Liver (tissue), 9 donors: ENCODE results near the gene NKAIN2. TPM values are rescaled to one million over a fixed set of nuclear protein-coding genes. Genes with fewer than 3 reads are reported as not detected.

Source experiments
- DNase-seq: peaks from one replicate; pipeline ENCODE4 v3.0.0-alpha.2; 2017; ENCODE audit warnings: low spot score
- H3K27ac ChIP-seq, 2 donors: one replicate each; pipeline ENCODE4 v1.7.0; 2013; ENCODE audit warnings: inconsistent platforms in 2 of 2, low read length in 2 of 2, control low read depth in 1 of 2, low read depth in 1 of 2, mild to moderate bottlenecking in 1 of 2
- H3K27me3 ChIP-seq, 4 donors: one replicate each; pipeline versions ENCODE4 v1.6.1 to v1.7.0; 2013; ENCODE audit warnings: low read length in 3 of 4, inconsistent platforms in 1 of 4, mild to moderate bottlenecking in 1 of 4, moderate library complexity in 1 of 4; ENCODE audit not compliant: control insufficient read depth in 4 of 4, insufficient read depth in 4 of 4
- H3K36me3 ChIP-seq, 4 donors: one replicate each; pipeline versions ENCODE4 v1.6.1 to v1.7.0; 2013; ENCODE audit warnings: low read length in 3 of 4, mild to moderate bottlenecking in 3 of 4, low read depth in 1 of 4, moderate library complexity in 1 of 4; ENCODE audit not compliant: control insufficient read depth in 4 of 4, insufficient read depth in 3 of 4
- H3K4me1 ChIP-seq, 4 donors: one replicate each; pipeline versions ENCODE4 v1.6.1 to v1.7.0; 2013; ENCODE audit warnings: low read length in 3 of 4, mild to moderate bottlenecking in 3 of 4, moderate library complexity in 1 of 4; ENCODE audit not compliant: control insufficient read depth in 4 of 4, insufficient read depth in 4 of 4
- H3K4me3 ChIP-seq, 3 donors: one replicate each; pipeline versions ENCODE4 v1.6.1 to v1.7.0; 2013; ENCODE audit warnings: low read length in 3 of 3, control low read depth in 1 of 3, low read depth in 1 of 3, mild to moderate bottlenecking in 1 of 3
- H3K9ac ChIP-seq, 2 donors: one replicate each; pipeline ENCODE4 v1.7.0; 2013; ENCODE audit warnings: low read length in 2 of 2, mild to moderate bottlenecking in 2 of 2, moderate library complexity in 2 of 2, control low read depth in 1 of 2, low read depth in 1 of 2
- H3K9me3 ChIP-seq, 4 donors: one replicate each; pipeline versions ENCODE4 v1.6.1 to v1.7.0; 2013; ENCODE audit warnings: low read length in 3 of 4; ENCODE audit not compliant: control insufficient read depth in 4 of 4
- CTCF ChIP-seq: fragments of 150-350 bp; IDR thresholded peaks from 2 replicates; pipeline ENCODE4 v1.5.1; 2017; ENCODE audit warnings: improper control_type of control experiment, low read depth, low read length; ENCODE audit not compliant: missing input control
- EGR1 ChIP-seq, 2 donors: IDR thresholded peaks; 2 replicates each; pipeline ENCODE4 v1.6.1; 2016 to 2018; ENCODE audit warnings: antibody characterized with exemption in 2 of 2, low read depth in 2 of 2
- FOXA1 ChIP-seq: IDR thresholded peaks from 2 replicates; pipeline ENCODE4 v1.6.1; 2016; ENCODE audit warnings: antibody characterized with exemption
- GABPA ChIP-seq, 2 donors: IDR thresholded peaks in 1 of 2; conservative IDR thresholded peaks in 1 of 2; 2 replicates each; pipeline ENCODE4 v1.6.1; 2016; ENCODE audit warnings: antibody characterized with exemption in 2 of 2, mild to moderate bottlenecking in 1 of 2, moderate library complexity in 1 of 2
- HNF4G ChIP-seq: IDR thresholded peaks from 2 replicates; pipeline ENCODE4 v1.6.1; 2016; ENCODE audit warnings: antibody characterized with exemption
- JUND ChIP-seq, 2 donors: IDR thresholded peaks; 2 replicates each; pipeline ENCODE4 v1.6.1; 2016; ENCODE audit warnings: antibody characterized with exemption in 2 of 2
- NR2F2 ChIP-seq: IDR thresholded peaks from 2 replicates; pipeline ENCODE4 v1.6.1; 2016; ENCODE audit warnings: antibody characterized with exemption
- RAD21 ChIP-seq, 2 donors: IDR thresholded peaks; 2 replicates each; pipeline ENCODE4 v1.6.1; 2016; ENCODE audit warnings: antibody characterized with exemption in 2 of 2, mild to moderate bottlenecking in 2 of 2
- REST ChIP-seq: IDR thresholded peaks from 2 replicates; pipeline ENCODE4 v1.6.1; 2016; ENCODE audit warnings: antibody characterized with exemption, mild to moderate bottlenecking
- RXRA ChIP-seq, 2 donors: IDR thresholded peaks; 2 replicates each; pipeline ENCODE4 v1.6.1; 2017 to 2018; ENCODE audit warnings: antibody characterized with exemption in 2 of 2, mild to moderate bottlenecking in 1 of 2
- SP1 ChIP-seq: IDR thresholded peaks from 2 replicates; pipeline ENCODE4 v1.6.1; 2018; ENCODE audit warnings: antibody characterized with exemption, mild to moderate bottlenecking
- YY1 ChIP-seq: IDR thresholded peaks from 2 replicates; pipeline ENCODE4 v1.6.1; 2016; ENCODE audit warnings: antibody characterized with exemption, mild to moderate bottlenecking
- WGBS: extraction: QIAGEN DNeasy Blood & Tissue Kit; methylation state at CpG from one replicate; pipeline ENCODE4 v1.1.7; 2013; 5-methylcytosine and 5-hydroxymethylcytosine counted together
- polyA plus RNA-seq, 2 donors: library from polyadenylated mRNA; stranded (reverse) in 1 of 2; unstranded in 1 of 2; fragments of 200-250 nt in 1 of 2; fragments of >200 nt in 1 of 2; fragmentation: Nextera tagmentation in 1 of 2; extraction: Ambion mirVana in 1 of 2; gene quantifications; one replicate each; pipeline versions ENCODE4 v1.2.1 to v1.2.3, GENCODE V29; 2013 to 2015
- total RNA-seq, 2 donors: library from RNA; depleted of rRNA; stranded (reverse); fragments of >200 nt; gene quantifications; one replicate each; pipeline ENCODE4 v1.2.3, GENCODE V29; 2014
- TF ChIP-seq, protein P1 (sequence below): IDR thresholded peaks from 2 replicates; pipeline ENCODE4 v1.6.1; 2016; ENCODE audit warnings: antibody characterized with exemption
- TF ChIP-seq, protein P2 (sequence below): IDR thresholded peaks from 2 replicates; pipeline ENCODE4 v1.6.1; 2016; ENCODE audit warnings: antibody characterized with exemption
- TF ChIP-seq, protein P3 (sequence below): IDR thresholded peaks from 2 replicates; pipeline ENCODE4 v1.6.1; 2016; ENCODE audit warnings: antibody characterized with exemption
- donor health status: healthy.
- donor health status: healthy.
- donor health status: healthy.
- donor health status: healthy.
- donor health status: healthy.

The NKAIN2 gene
- total and polyA plus RNA-seq, 4 donors = 0.05 to 0.14 TPM; not detected in 2

- Histone ChIP-seq H3K9me3 (no peaks in the 10 kb centered on the region), H3K27ac (no peak overlapping the region), H3K4me1 (no peaks in the 10 kb centered on the region), H3K4me3 (no peak overlapping the region), H3K9ac (no peak overlapping the region), H3K27me3 (no peaks in the 10 kb centered on the region), H3K36me3 (no peaks in the 10 kb centered on the region)
- no peak for DNase-seq
- WGBS = 76% methylated on average over 2 of the region's 2 CpGs
- TF ChIP-seq RXRA (IDR thresholded peaks at IDR 0.05) (no peak), SP1 (no peak), FOXA1 (no peak), EGR1 (IDR thresholded peaks at IDR 0.05; ENCODE audit: low read depth in 2 of 2) (no peak)
- TF ChIP-seq, protein P1, sequence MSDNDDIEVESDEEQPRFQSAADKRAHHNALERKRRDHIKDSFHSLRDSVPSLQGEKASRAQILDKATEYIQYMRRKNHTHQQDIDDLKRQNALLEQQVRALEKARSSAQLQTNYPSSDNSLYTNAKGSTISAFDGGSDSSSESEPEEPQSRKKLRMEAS = no peak
These were observed 339.2 kb downstream of the NKAIN2 start for GRCh38 chr6:124142852-124143251.

GRCh38 chr6:124143435-124143834 lies 339.8 kb downstream of the NKAIN2 start:
- no peak overlapping the region for H3K4me3 ChIP-seq
- no peak overlapping the region for H3K27ac ChIP-seq
- no peaks in the 10 kb centered on the region for H3K27me3 ChIP-seq
- no peaks in the 10 kb centered on the region for H3K4me1 ChIP-seq
- no peaks in the 10 kb centered on the region for H3K36me3 ChIP-seq
- no peak for DNase-seq
- TF ChIP-seq EGR1 (IDR thresholded peaks at IDR 0.05; ENCODE audit: low read depth in 2 of 2) (no peak), HNF4G (no peak), GABPA (IDR thresholded peaks at IDR 0.05 in 1 of 2, conservative IDR thresholded peaks at IDR 0.05 in 1 of 2) (no peak), REST (no peak), RAD21 (IDR thresholded peaks at IDR 0.05) (no peak), YY1 (no peak), CTCF (no peak), RXRA (IDR thresholded peaks at IDR 0.05) (no peak), JUND (IDR thresholded peaks at IDR 0.05) (no peak), NR2F2 (no peak)
- TF ChIP-seq, protein P2, sequence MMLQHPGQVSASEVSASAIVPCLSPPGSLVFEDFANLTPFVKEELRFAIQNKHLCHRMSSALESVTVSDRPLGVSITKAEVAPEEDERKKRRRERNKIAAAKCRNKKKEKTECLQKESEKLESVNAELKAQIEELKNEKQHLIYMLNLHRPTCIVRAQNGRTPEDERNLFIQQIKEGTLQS = no peak
- TF ChIP-seq, protein P3, sequence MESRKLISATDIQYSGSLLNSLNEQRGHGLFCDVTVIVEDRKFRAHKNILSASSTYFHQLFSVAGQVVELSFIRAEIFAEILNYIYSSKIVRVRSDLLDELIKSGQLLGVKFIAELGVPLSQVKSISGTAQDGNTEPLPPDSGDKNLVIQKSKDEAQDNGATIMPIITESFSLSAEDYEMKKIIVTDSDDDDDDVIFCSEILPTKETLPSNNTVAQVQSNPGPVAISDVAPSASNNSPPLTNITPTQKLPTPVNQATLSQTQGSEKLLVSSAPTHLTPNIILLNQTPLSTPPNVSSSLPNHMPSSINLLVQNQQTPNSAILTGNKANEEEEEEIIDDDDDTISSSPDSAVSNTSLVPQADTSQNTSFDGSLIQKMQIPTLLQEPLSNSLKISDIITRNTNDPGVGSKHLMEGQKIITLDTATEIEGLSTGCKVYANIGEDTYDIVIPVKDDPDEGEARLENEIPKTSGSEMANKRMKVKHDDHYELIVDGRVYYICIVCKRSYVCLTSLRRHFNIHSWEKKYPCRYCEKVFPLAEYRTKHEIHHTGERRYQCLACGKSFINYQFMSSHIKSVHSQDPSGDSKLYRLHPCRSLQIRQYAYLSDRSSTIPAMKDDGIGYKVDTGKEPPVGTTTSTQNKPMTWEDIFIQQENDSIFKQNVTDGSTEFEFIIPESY = no peak
- TF ChIP-seq, protein P1 = no peak
- H3K9me3 ChIP-seq = no peaks in the 10 kb centered on the region
- no peak overlapping the region for H3K9ac ChIP-seq
